Stimulated activated CD8-positive, alpha-beta memory T cell treated with anti-CD3 and anti-CD28 coated beads, Interleukin-15, amount 100 ng/mL, for 1 hour (primary cell): ENCODE results near the gene ERO1A.
"Not testable (repeated sequence)": the region's sequence is repeated elsewhere in the genome, so short reads cannot be mapped to it uniquely, and the experiment has no call there.

Experiments used
- DNase-seq: peaks from one replicate; pipeline ENCODE4 v3.0.0-alpha.2; 2020; ENCODE audit warnings: low read depth

Gene ERO1A

GRCh38 chr14:52695481-52696091 lies at the start of gene ERO1A:
ERO1A (minus strand) TSS chr14:52695558; CDS start chr14:52695481, 77 bp downstream.
- peak; percentile 18 for DNase-seq

- no peak for DNase-seq
Measured at GRCh38 chr14:52741865-52742264, 46.5 kb upstream of the ERO1A start.

- no peak for DNase-seq
Measured at GRCh38 chr14:52740751-52741150, 45.4 kb upstream of the ERO1A start.

- DNase-seq, result no peak
Measured at GRCh38 chr14:52738409-52738808, 43.1 kb upstream of the ERO1A start.

- DNase-seq, result no peak
Measured at GRCh38 chr14:52735921-52736489, 40.6 kb upstream of the ERO1A start.

- DNase-seq, result no peak
Measured at GRCh38 chr14:52733824-52734223, 38.5 kb upstream of the ERO1A start.

- no peak for DNase-seq
Measured at GRCh38 chr14:52730709-52731111, 35.4 kb upstream of the ERO1A start.

- DNase-seq, result peak; percentile 95
Measured at GRCh38 chr14:52729925-52730708, 34.8 kb upstream of the ERO1A start, which contains the start of gene STYX. STYX (plus strand) TSS chr14:52730166; CDS start chr14:52730475, 309 bp downstream.

- no peak for DNase-seq
Measured at GRCh38 chr14:52729585-52729924, 34.2 kb upstream of the ERO1A start.

- DNase-seq, result not testable (repeated sequence)
Measured at GRCh38 chr14:52729035-52729434, 33.7 kb upstream of the ERO1A start.

- DNase-seq, result not testable (repeated sequence)
Measured at GRCh38 chr14:52727509-52727908, 32.2 kb upstream of the ERO1A start.

- no peak for DNase-seq
Measured at GRCh38 chr14:52724360-52724644, 28.9 kb upstream of the ERO1A start.

GRCh38 chr14:52723514-52724359 lies 28.4 kb upstream of the ERO1A start:
- DNase-seq, result no peak

- DNase-seq, result no peak
Measured at GRCh38 chr14:52716155-52716554, 20.8 kb upstream of the ERO1A start.

- no peak for DNase-seq
Measured at GRCh38 chr14:52711666-52712065, 16.3 kb upstream of the ERO1A start.

GRCh38 chr14:52706724-52707706 lies 11.7 kb upstream of the ERO1A start, which contains the start of gene PSMC6:
PSMC6 (plus strand) TSS chr14:52707200; CDS start chr14:52707220, 20 bp downstream.
- peak; percentile 93 for DNase-seq

GRCh38 chr14:52706286-52706685 lies 10.9 kb upstream of the ERO1A start:
- DNase-seq, result no peak

- DNase-seq, result no peak
Measured at GRCh38 chr14:52703664-52704063, 8.3 kb upstream of the ERO1A start.

- no peak for DNase-seq
Measured at GRCh38 chr14:52703225-52703624, 7.9 kb upstream of the ERO1A start.

GRCh38 chr14:52701223-52701622 lies 5.9 kb upstream of the ERO1A start:
- DNase-seq, result no peak

- DNase-seq, result no peak
Measured at GRCh38 chr14:52700701-52701172, 5.4 kb upstream of the ERO1A start.
